Measurements from ENCODE around the gene EXOC1. TPM values are rescaled to one million over a fixed set of nuclear protein-coding genes. Genes with fewer than 3 reads are reported as not detected.

Gene EXOC1
- total RNA-seq, 2 experiments from 2014 or later: 23.7 to 33.5 TPM

- no peaks in the 10 kb centered on the region for H3K4me1 ChIP-seq (ENCODE audit: insufficient read depth, low read length, poor library complexity, severe bottlenecking)
- H3K4me3 ChIP-seq (ENCODE audit: low read depth, low read length, poor library complexity, severe bottlenecking): no peak overlapping the region
- DNase-seq (ENCODE audit: low spot score): no peak
- intact Hi-C loops (cut with micrococcal nuclease; ENCODE audit: unreplicated experiment): no loop called here
- H3K9me3 ChIP-seq (ENCODE audit: low read length): no peaks in the 10 kb centered on the region; the same call in 1 of the 2 replicates
- H3K4me2 ChIP-seq (ENCODE audit: low read length): no peak overlapping the region
- peaks cover 9% of the 10 kb centered on the region; the same call in 1 of the 2 replicates for H3K36me3 ChIP-seq (ENCODE audit: insufficient read depth, low read length)
- no TSS peak for BruUV-seq (replicated peaks)
- TF ChIP-seq EZH2phosphoT487 (IDR thresholded peaks at IDR 0.05; ENCODE audit: borderline replicate concordance, low read depth, low read length) (no peak), CTCF (conservative IDR thresholded peaks at IDR 0.05; ENCODE audit: low read length) (no peak)
- H3K27ac ChIP-seq (ENCODE audit: low read depth, low read length, poor library complexity, severe bottlenecking): no peak overlapping the region
- ChIA-PET CTCF (ENCODE audit: unreplicated experiment) (no interaction called here), POLR2A (no interaction called here)
- H3K79me2 ChIP-seq (ENCODE audit: insufficient read depth, low read depth, low read length): no peaks in the 10 kb centered on the region
- no peak overlapping the region for H2AFZ ChIP-seq (ENCODE audit: low read length)
- no peaks in the 10 kb centered on the region for H3K9me2 ChIP-seq (ENCODE audit: insufficient read depth, low read length)
- no peaks in the 10 kb centered on the region for H4K20me1 ChIP-seq (ENCODE audit: insufficient read depth, low read length)
Measured at GRCh38 chr4:55910140-55910539, 56.7 kb downstream of the EXOC1 start.

- Histone ChIP-seq H3K4me3 (ENCODE audit: low read depth, low read length, poor library complexity, severe bottlenecking) (no peak overlapping the region), H2AFZ (ENCODE audit: low read length) (no peak overlapping the region), H3K9me2 (ENCODE audit: insufficient read depth, low read length) (no peaks in the 10 kb centered on the region), H3K79me2 (ENCODE audit: insufficient read depth, low read depth, low read length) (no peaks in the 10 kb centered on the region), H3K27ac (ENCODE audit: low read depth, low read length, poor library complexity, severe bottlenecking) (no peak overlapping the region), H3K9me3 (ENCODE audit: low read length) (no peaks in the 10 kb centered on the region), H4K20me1 (ENCODE audit: insufficient read depth, low read length) (no peaks in the 10 kb centered on the region), H3K36me3 (ENCODE audit: insufficient read depth, low read length) (no peaks in the 10 kb centered on the region), H3K4me1 (ENCODE audit: insufficient read depth, low read length, poor library complexity, severe bottlenecking) (no peaks in the 10 kb centered on the region), H3K4me2 (ENCODE audit: low read length) (no peak overlapping the region)
- no peak for TF ChIP-seq CTCF (conservative IDR thresholded peaks at IDR 0.05; ENCODE audit: low read length)
- TF ChIP-seq EZH2phosphoT487 (IDR thresholded peaks at IDR 0.05; ENCODE audit: borderline replicate concordance, low read depth, low read length): no peak
- CTCF ChIA-PET (ENCODE audit: unreplicated experiment): no interaction called here
- POLR2A ChIA-PET: no interaction called here
- intact Hi-C loops (cut with micrococcal nuclease; ENCODE audit: unreplicated experiment): no loop called here
- no TSS peak for BruUV-seq (replicated peaks)
- DNase-seq (ENCODE audit: low spot score): no peak
Measured at GRCh38 chr4:55912249-55912648, 58.8 kb downstream of the EXOC1 start.

GRCh38 chr4:55920571-55920970 is 67.1 kb downstream of the EXOC1 start:
- no peak overlapping the region for H3K4me2 ChIP-seq (ENCODE audit: low read length)
- DNase-seq (ENCODE audit: low spot score): no peak
- no peak for TF ChIP-seq CTCF (conservative IDR thresholded peaks at IDR 0.05; ENCODE audit: low read length)
- TF ChIP-seq EZH2phosphoT487 (IDR thresholded peaks at IDR 0.05; ENCODE audit: borderline replicate concordance, low read depth, low read length): no peak
- H3K36me3 ChIP-seq (ENCODE audit: insufficient read depth, low read length): no peaks in the 10 kb centered on the region
- ChIA-PET CTCF (ENCODE audit: unreplicated experiment) (no interaction called here), POLR2A (interaction anchor here (0.5 to 0.7 kb wide), 2 partner anchors 26 to 80 kb away, joined by 4 read pairs; no protein-coding TSS in a partner anchor)
- no TSS peak for BruUV-seq (replicated peaks)
- no peak overlapping the region for H2AFZ ChIP-seq (ENCODE audit: low read length)
- no peaks in the 10 kb centered on the region for H3K9me2 ChIP-seq (ENCODE audit: insufficient read depth, low read length)
- H4K20me1 ChIP-seq (ENCODE audit: insufficient read depth, low read length): no peaks in the 10 kb centered on the region
- no peaks in the 10 kb centered on the region for H3K9me3 ChIP-seq (ENCODE audit: low read length)
- no peak overlapping the region for H3K27ac ChIP-seq (ENCODE audit: low read depth, low read length, poor library complexity, severe bottlenecking)
- H3K4me3 ChIP-seq (ENCODE audit: low read depth, low read length, poor library complexity, severe bottlenecking): no peak overlapping the region
- intact Hi-C loops (cut with micrococcal nuclease; ENCODE audit: unreplicated experiment): no loop called here
- H3K4me1 ChIP-seq (ENCODE audit: insufficient read depth, low read length, poor library complexity, severe bottlenecking): no peaks in the 10 kb centered on the region
- no peaks in the 10 kb centered on the region for H3K79me2 ChIP-seq (ENCODE audit: insufficient read depth, low read depth, low read length)
